Vagina (tissue), 2 donors: ENCODE data around the gene NSUN6. TPM values are rescaled to one million over a fixed set of nuclear protein-coding genes. Genes with fewer than 3 reads are reported as not detected.

Source experiments
- DNase-seq, 2 donors: peaks; one replicate each; pipeline ENCODE4 v3.0.0-alpha.2; 2017; ENCODE audit errors: extremely low spot score in 2 of 2
- H3K27ac ChIP-seq: fragments of 200-600 bp; sonication (generic); one replicate; pipeline ENCODE4 v1.5.1; 2019
- H3K27me3 ChIP-seq: fragments of 200-600 bp; sonication (generic); one replicate; pipeline ENCODE4 v1.5.1; 2019
- H3K36me3 ChIP-seq, 2 donors: fragments of 200-600 bp; sonication (generic); one replicate each; pipeline ENCODE4 v1.5.1; 2017 to 2019
- H3K4me1 ChIP-seq: fragments of 200-600 bp; sonication (generic); one replicate; pipeline ENCODE4 v1.5.1; 2019
- H3K4me3 ChIP-seq, 2 donors: fragments of 200-600 bp; sonication (generic); 1 replicate in 1 of 2; 2 replicates in 1 of 2; pipeline ENCODE4 v1.5.1; 2016 to 2019
- H3K9me3 ChIP-seq: fragments of 200-600 bp; sonication (generic); one replicate; pipeline ENCODE4 v1.5.1; 2019
- CTCF ChIP-seq, 3 experiments: fragments of 450-650 bp in 2 of 3; fragments of 200-600 bp in 1 of 3; sonication (generic) in 1 of 3; IDR thresholded peaks; one replicate each; pipeline ENCODE4 v1.5.1; 2017 to 2019; ENCODE audit warnings: antibody characterized with exemption in 3 of 3, mild to moderate bottlenecking in 2 of 3, moderate library complexity in 2 of 3
- POLR2A ChIP-seq, 2 donors: fragments of 450-650 bp; IDR thresholded peaks; one replicate each; pipeline ENCODE4 v1.6.1; 2017; ENCODE audit warnings: antibody characterized with exemption in 2 of 2, mild to moderate bottlenecking in 2 of 2, moderate library complexity in 2 of 2
- POLR2AphosphoS5 ChIP-seq, 2 donors: sonication (generic); formaldehyde crosslinking; IDR thresholded peaks; one replicate each; pipeline ENCODE4 v1.9.0; 2017; ENCODE audit warnings: antibody characterized with exemption in 2 of 2, mild to moderate bottlenecking in 2 of 2, low read depth in 1 of 2; ENCODE audit not compliant: insufficient read depth in 1 of 2
- intact Hi-C: fragments of 100-400 bp; cut with DNase I; formaldehyde crosslinking; loops from one replicate; pipeline ENCODE4 v1.15.1; 2023
- total RNA-seq: library from RNA; depleted of rRNA; stranded (reverse); fragments of >200 nt; gene quantifications from one replicate; pipeline ENCODE4 v1.2.3, GENCODE V29; 2016

Gene NSUN6
- total RNA-seq, 1 donor from 2014 or later: 11.5 TPM

- Histone ChIP-seq H3K4me3 (no peak overlapping the region), H3K27me3 (no peaks in the 10 kb centered on the region), H3K27ac (no peak overlapping the region), H3K4me1 (no peaks in the 10 kb centered on the region), H3K9me3 (no peaks in the 10 kb centered on the region), H3K36me3 (peaks cover 0 to 14% of the 10 kb centered on the region in 2 donors)
- intact Hi-C loops: no loop called here
- TF ChIP-seq POLR2AphosphoS5 (IDR thresholded peaks at IDR 0.05; ENCODE audit: insufficient read depth in 1 of 2, low read depth in 1 of 2) (no peak), POLR2A (IDR thresholded peaks at IDR 0.05) (no peak), CTCF (IDR thresholded peaks at IDR 0.05) (no peak)
- DNase-seq: no peak
Measured at GRCh38 chr10:18556522-18557147, 94.8 kb downstream of the NSUN6 start.

DNA sequence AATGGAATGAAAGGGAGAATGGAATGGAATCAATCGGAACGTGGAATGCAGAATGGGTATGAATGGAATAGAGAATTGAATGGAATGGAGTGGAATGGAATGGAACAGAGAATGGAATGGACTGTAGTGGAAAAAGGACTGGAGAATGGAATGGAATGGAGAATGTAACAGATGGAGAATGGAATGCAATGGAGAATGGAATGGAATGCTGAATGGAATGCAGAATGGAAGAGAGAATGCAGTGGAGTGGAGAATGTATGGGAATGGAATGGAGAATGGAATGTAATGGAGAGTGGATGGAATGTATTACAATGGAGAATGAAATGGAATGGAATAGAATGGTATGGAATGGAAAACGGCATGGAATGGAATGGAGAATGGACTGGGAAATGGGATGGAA is 96.9 kb downstream of the NSUN6 start:
- H3K36me3 ChIP-seq: no peaks in the 10 kb centered on the region
- intact Hi-C loops: no loop called here

DNA sequence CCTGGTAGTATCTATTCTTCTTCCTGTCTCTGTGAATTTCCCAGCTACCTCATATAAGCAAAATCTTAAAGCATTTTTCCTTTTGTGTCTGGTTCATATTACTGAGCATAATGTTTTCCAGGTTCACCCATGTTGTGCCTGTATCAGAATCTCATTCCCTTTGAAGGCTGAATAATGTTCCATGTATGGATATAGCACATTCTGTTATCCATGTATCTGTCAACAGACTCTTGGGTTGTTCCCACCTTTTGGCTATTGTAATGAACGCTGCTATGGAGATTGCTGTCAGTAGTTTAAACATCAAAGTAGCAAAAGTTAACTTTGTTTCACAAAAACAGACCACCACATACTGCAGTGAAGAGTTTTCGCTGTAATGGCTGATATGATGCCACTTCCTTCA is 99.9 kb downstream of the NSUN6 start:
- intact Hi-C loops: no loop called here
- Histone ChIP-seq H3K27ac (no peak overlapping the region), H3K4me3 (no peak overlapping the region), H3K36me3 (no peaks in the 10 kb centered on the region), H3K4me1 (no peaks in the 10 kb centered on the region), H3K9me3 (no peaks in the 10 kb centered on the region), H3K27me3 (no peaks in the 10 kb centered on the region)
- no peak for TF ChIP-seq POLR2AphosphoS5 (IDR thresholded peaks at IDR 0.05; ENCODE audit: insufficient read depth in 1 of 2, low read depth in 1 of 2)
- no peak for TF ChIP-seq POLR2A (IDR thresholded peaks at IDR 0.05)
- no peak for TF ChIP-seq CTCF (IDR thresholded peaks at IDR 0.05)
- DNase-seq: no peak

More for the DNA sequence above, 96.9 kb downstream of the NSUN6 start:
- DNase-seq: no peak
- H3K27me3 ChIP-seq: no peaks in the 10 kb centered on the region
- no peak for TF ChIP-seq POLR2AphosphoS5 (IDR thresholded peaks at IDR 0.05; ENCODE audit: insufficient read depth in 1 of 2, low read depth in 1 of 2)
- TF ChIP-seq POLR2A (IDR thresholded peaks at IDR 0.05): no peak
- no peak for TF ChIP-seq CTCF (IDR thresholded peaks at IDR 0.05)
- H3K4me1 ChIP-seq: no peaks in the 10 kb centered on the region
- H3K4me3 ChIP-seq: no peak overlapping the region
- H3K27ac ChIP-seq: no peak overlapping the region
- H3K9me3 ChIP-seq: no peaks in the 10 kb centered on the region

DNA sequence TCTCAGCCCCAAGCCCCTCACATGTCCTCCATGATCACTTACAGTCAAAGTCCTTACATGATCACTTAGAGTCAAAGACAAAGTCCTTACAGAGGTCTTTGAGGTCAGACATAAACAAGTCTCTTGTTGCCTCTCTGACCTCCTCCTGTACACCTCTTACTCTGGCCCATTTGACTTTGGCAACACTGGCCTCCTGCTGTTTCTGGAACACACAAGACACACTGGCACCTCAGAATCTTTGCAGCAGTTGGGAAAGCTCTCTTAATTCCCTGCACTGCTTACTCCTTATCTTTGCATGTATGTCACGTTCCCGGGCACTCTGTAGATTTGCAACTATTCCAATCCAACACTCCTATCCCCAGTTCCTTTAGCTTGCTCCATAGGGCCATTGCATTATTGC is 102.3 kb downstream of the NSUN6 start:
- H3K9me3 ChIP-seq: no peaks in the 10 kb centered on the region

More for the DNA sequence above, 102.3 kb downstream of the NSUN6 start:
- H3K4me1 ChIP-seq: no peaks in the 10 kb centered on the region
- no peak overlapping the region for H3K4me3 ChIP-seq
- no peak overlapping the region for H3K27ac ChIP-seq
- TF ChIP-seq CTCF (IDR thresholded peaks at IDR 0.05) (no peak), POLR2AphosphoS5 (IDR thresholded peaks at IDR 0.05; ENCODE audit: insufficient read depth in 1 of 2, low read depth in 1 of 2) (no peak), POLR2A (IDR thresholded peaks at IDR 0.05) (no peak)
- no peak for DNase-seq
- intact Hi-C loops: no loop called here
- H3K36me3 ChIP-seq: peaks cover 0 to 18% of the 10 kb centered on the region in 2 donors
- no peaks in the 10 kb centered on the region for H3K27me3 ChIP-seq
